H1 (cell line): ENCODE measurements around the gene IGFBP4. TPM values are rescaled to one million over a fixed set of nuclear protein-coding genes. Genes with fewer than 3 reads are reported as not detected.

Source experiments
- CTCF ChIA-PET: fragments of 300-600 bp; sonication (Branson Sonifier 250); formaldehyde crosslinking; loops from one replicate; lab custom pipeline; 2021; ENCODE audit not compliant: partially characterized antibody; lab: Charles Lee
- POLR2A ChIA-PET: fragments of 300-600 bp; sonication (Branson Sonifier 250); formaldehyde crosslinking; loops from one replicate; lab custom pipeline; 2021; ENCODE audit warnings: inconsistent platforms; ENCODE audit not compliant: partially characterized antibody; lab: Charles Lee
- DNase-seq, 2 experiments: peaks; one replicate each; pipeline versions ENCODE4 v3.0.0 to v3.0.0-alpha.2; 2010 to 2022; ENCODE audit warnings: low spot score in 2 of 2, low read depth in 1 of 2, mixed read lengths in 1 of 2
- FAIRE-seq: peaks from 2 replicates; lab custom pipeline; 2011; peaks lifted over from hg19 to GRCh38; lab: Jason Lieb, UNC
- H2AFZ ChIP-seq: 2 replicates; pipeline ENCODE4 v1.8.1; 2012; ENCODE audit warnings: low read length, inconsistent platforms
- H2AK5ac ChIP-seq: 2 replicates; pipeline ENCODE4 v1.6.1; 2013; ENCODE audit warnings: low read depth, low read length
- H2BK120ac ChIP-seq: replicated peaks from 2 replicates; pipeline ENCODE3; 2013; ENCODE audit warnings: low read depth, low read length, inconsistent platforms
- H2BK12ac ChIP-seq: 2 replicates; pipeline ENCODE4 v1.6.1; 2013; ENCODE audit warnings: low read depth, low read length
- H2BK15ac ChIP-seq: 2 replicates; pipeline ENCODE4 v1.6.1; 2013; ENCODE audit warnings: low read length
- H2BK20ac ChIP-seq: 2 replicates; pipeline ENCODE4 v1.6.1; 2013; ENCODE audit warnings: low read length
- H2BK5ac ChIP-seq: 2 replicates; pipeline ENCODE4 v1.6.1; 2013; ENCODE audit warnings: low read depth, low read length
- H3K14ac ChIP-seq: 2 replicates; pipeline ENCODE4 v1.6.1; 2013; ENCODE audit warnings: inconsistent platforms; ENCODE audit not compliant: insufficient read length
- H3K18ac ChIP-seq: 2 replicates; pipeline ENCODE4 v1.6.1; 2013; ENCODE audit warnings: low read length; ENCODE audit errors: extremely low read depth
- H3K23ac ChIP-seq: 2 replicates; pipeline ENCODE4 v1.6.1; 2013; ENCODE audit warnings: inconsistent platforms; ENCODE audit not compliant: insufficient read length
- H3K23me2 ChIP-seq: 2 replicates; pipeline ENCODE4 v1.6.1; 2013; ENCODE audit warnings: low read depth, low read length
- H3K27ac ChIP-seq: 2 replicates; pipeline ENCODE4 v1.6.1; 2011; ENCODE audit warnings: low read depth, low read length, inconsistent platforms
- H3K27me3 ChIP-seq, 4 experiments: replicated peaks in 1 of 4; 1 replicate in 1 of 4; 2 replicates in 3 of 4; pipeline versions ENCODE4 v1.6.1 to v1.8.1; 2011 to 2013; ENCODE audit warnings: low read length in 3 of 4, mild to moderate bottlenecking in 3 of 4, inconsistent platforms in 2 of 4, mixed read lengths in 2 of 4, moderate library complexity in 1 of 4; ENCODE audit not compliant: control insufficient read depth in 3 of 4, insufficient read depth in 3 of 4; ENCODE audit errors: extremely low read depth in 1 of 4
- H3K36me3 ChIP-seq, 4 experiments: 2 replicates each; pipeline versions ENCODE4 v1.6.1 to v1.8.1; 2011 to 2013; ENCODE audit warnings: mild to moderate bottlenecking in 4 of 4, low read length in 3 of 4, moderate library complexity in 2 of 4, control low read depth in 1 of 4, inconsistent platforms in 1 of 4; ENCODE audit not compliant: insufficient read depth in 4 of 4, control insufficient read depth in 2 of 4
- H3K4ac ChIP-seq: replicated peaks from 2 replicates; pipeline ENCODE3; 2013; ENCODE audit warnings: low read length, low read depth, mixed read lengths, inconsistent platforms; ENCODE audit not compliant: insufficient read length
- H3K4me1 ChIP-seq, 4 experiments: replicated peaks in 1 of 4; 1 replicate in 1 of 4; 2 replicates in 3 of 4; pipeline versions ENCODE4 v1.6.1 to v1.8.1; 2011 to 2013; ENCODE audit warnings: low read length in 3 of 4, inconsistent platforms in 2 of 4, mixed read lengths in 1 of 4; ENCODE audit not compliant: insufficient read depth in 4 of 4, control insufficient read depth in 3 of 4
- H3K4me2 ChIP-seq, 2 experiments: 2 replicates each; pipeline versions ENCODE4 v1.6.1 to v1.8.1; 2011 to 2013; ENCODE audit warnings: low read depth in 2 of 2, low read length in 2 of 2, control low read depth in 1 of 2, inconsistent platforms in 1 of 2, mild to moderate bottlenecking in 1 of 2; ENCODE audit not compliant: insufficient read depth in 1 of 2
- H3K4me3 ChIP-seq, 4 experiments: fragments of 200-600, 300-600 bp in 1 of 4; sonication (generic), shearing (Covaris generic), sonication (Bioruptor Twin) in 1 of 4; 2 replicates each; pipeline versions ENCODE4 v1.5.1 to v1.8.1; 2011 to 2016; ENCODE audit warnings: low read length in 4 of 4, low read depth in 3 of 4, control low read depth in 2 of 4, inconsistent platforms in 2 of 4, mild to moderate bottlenecking in 2 of 4, mixed read lengths in 1 of 4, moderate library complexity in 1 of 4; ENCODE audit not compliant: insufficient read depth in 2 of 4; ENCODE audit errors: extremely low read depth in 1 of 4
- H3K56ac ChIP-seq: replicated peaks from 2 replicates; pipeline ENCODE3; 2013; ENCODE audit warnings: low read depth, mild to moderate bottlenecking, mixed read lengths, low read length, inconsistent platforms; ENCODE audit not compliant: insufficient read length
- H3K79me1 ChIP-seq: 2 replicates; pipeline ENCODE4 v1.6.1; 2013; ENCODE audit warnings: low read depth, low read length, control low read depth
- H3K79me2 ChIP-seq, 2 experiments: 2 replicates each; pipeline versions ENCODE4 v1.6.1 to v1.8.1; 2012 to 2013; ENCODE audit warnings: low read length in 2 of 2, mild to moderate bottlenecking in 2 of 2, inconsistent platforms in 1 of 2; ENCODE audit not compliant: insufficient read depth in 2 of 2, control insufficient read depth in 1 of 2
- H3K9ac ChIP-seq, 4 experiments: replicated peaks in 1 of 4; 1 replicate in 1 of 4; 2 replicates in 3 of 4; pipeline versions ENCODE4 v1.6.1 to v1.8.1; 2011 to 2013; ENCODE audit warnings: low read depth in 3 of 4, low read length in 3 of 4, control low read depth in 2 of 4, mild to moderate bottlenecking in 2 of 4, moderate library complexity in 2 of 4, inconsistent platforms in 1 of 4; ENCODE audit errors: extremely low read depth in 1 of 4
- H3K9me3 ChIP-seq, 2 experiments: 2 replicates each; pipeline versions ENCODE4 v1.6.1 to v1.8.1; 2012 to 2013; ENCODE audit warnings: mild to moderate bottlenecking in 2 of 2, moderate library complexity in 2 of 2, control low read depth in 1 of 2, inconsistent platforms in 1 of 2, low read depth in 1 of 2, low read length in 1 of 2, mixed read lengths in 1 of 2; ENCODE audit not compliant: insufficient read depth in 2 of 2
- H4K20me1 ChIP-seq, 2 experiments: replicated peaks in 1 of 2; 2 replicates each; pipeline versions ENCODE3 to v1.8.1; 2011 to 2013; ENCODE audit warnings: inconsistent platforms in 2 of 2, low read length in 2 of 2, mild to moderate bottlenecking in 1 of 2; ENCODE audit not compliant: insufficient read depth in 2 of 2, control insufficient read depth in 1 of 2
- H4K5ac ChIP-seq: 2 replicates; pipeline ENCODE4 v1.6.1; 2013; ENCODE audit warnings: low read length, low read depth, mixed read lengths, inconsistent platforms; ENCODE audit not compliant: insufficient read length
- H4K8ac ChIP-seq: 2 replicates; pipeline ENCODE4 v1.8.0; 2013; ENCODE audit warnings: mild to moderate bottlenecking, moderate library complexity, low read length, inconsistent platforms; ENCODE audit not compliant: insufficient read depth; ENCODE audit errors: extremely low read depth
- H4K91ac ChIP-seq: replicated peaks from 2 replicates; pipeline ENCODE3; 2013; ENCODE audit warnings: low read length, mixed read lengths, inconsistent platforms; ENCODE audit not compliant: insufficient read length
- CHD1 ChIP-seq: IDR thresholded peaks from 2 replicates; pipeline ENCODE4 v1.6.1; 2012; ENCODE audit warnings: low read depth, low read length, improper control_type of control experiment
- EP300 ChIP-seq, 2 experiments: IDR thresholded peaks; 1 replicate in 1 of 2; 2 replicates in 1 of 2; pipeline ENCODE4 v1.6.1; 2011 to 2012; ENCODE audit warnings: low read depth in 2 of 2, low read length in 2 of 2, mild to moderate bottlenecking in 2 of 2, borderline replicate concordance in 1 of 2, inconsistent platforms in 1 of 2, moderate library complexity in 1 of 2
- WGBS, 2 experiments: shearing (Covaris generic) in 1 of 2; methylation state at CpG; one replicate each; pipeline versions ENCODE4 v1.1.6 to v1.1.7; 2013 to 2015; ENCODE audit warnings: low lambda C conversion rate in 2 of 2, mixed read lengths in 2 of 2, inconsistent platforms in 1 of 2, low coverage in 1 of 2, missing lambda C conversion rate in 1 of 2; ENCODE audit not compliant: insufficient replicate concordance in 2 of 2, insufficient coverage in 1 of 2, insufficient read length in 1 of 2; ENCODE audit errors: extremely low coverage in 1 of 2, missing lambda C conversion rate in 1 of 2; 5-methylcytosine and 5-hydroxymethylcytosine counted together
- polyA plus RNA-seq, 7 experiments: library from polyadenylated mRNA; depleted of rRNA in 3 of 7; stranded (reverse) in 5 of 7; unstranded in 2 of 7; fragments of >200 nt in 5 of 7; fragments of 200-250 nt in 2 of 7; gene quantifications; 1 replicate in 5 of 7; 2 replicates in 1 of 7; 4 replicates in 1 of 7; pipeline versions ENCODE4 v1.2.1 to v1.2.3, GENCODE V29; 2011 to 2013; ENCODE audit warnings: missing spikeins in 2 of 7, mixed read lengths in 2 of 7
- total RNA-seq: library from RNA; stranded (reverse); fragmentation: NEBNext Ultra II Directional; extraction: Animal tissue kit (Norgen Biotek cat#: 25700); gene quantifications from 2 replicates; pipeline ENCODE4 v1.2.1, GENCODE V29; 2021

IGFBP4 gene
- total and polyA plus RNA-seq, 2 of the 8 experiments (the other 6 are each of a cell fraction or from before 2014, with no cell fraction given) = 85.5 to 105 TPM

DNA sequence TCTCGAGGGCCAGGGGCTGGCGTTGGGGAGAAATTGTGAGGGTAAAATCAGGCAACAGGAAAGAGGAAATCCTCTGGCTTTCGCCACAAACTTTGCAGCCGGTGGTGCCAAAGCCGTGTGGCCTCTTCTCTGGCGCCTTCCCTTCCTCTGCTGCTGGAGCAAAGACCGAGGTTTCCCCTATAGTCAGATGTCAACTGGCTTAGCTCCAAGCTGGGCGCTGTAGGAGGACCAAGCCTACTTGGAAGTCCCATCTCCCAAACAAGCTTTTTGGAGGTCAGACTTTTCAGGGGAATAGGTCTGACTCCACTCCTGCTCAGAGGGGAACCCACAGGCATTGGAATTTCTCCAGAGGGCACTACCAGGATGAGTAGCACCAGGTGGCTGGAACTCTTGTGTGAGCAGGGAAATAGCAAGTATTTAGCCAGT is 5.0 kb downstream of the IGFBP4 start:
- peaks cover 2 to 4% of the 10 kb centered on the region in 2 experiments for H4K20me1 ChIP-seq
- H3K79me1 ChIP-seq = peaks cover 11% of the 10 kb centered on the region
- H2BK12ac ChIP-seq = no peak overlapping the region
- H3K23ac ChIP-seq = no peak overlapping the region
- FAIRE-seq (no peak), DNase-seq (no peak)
- H4K91ac ChIP-seq = no peak overlapping the region
- peaks cover 0 to 2% (median 0%) of the 10 kb centered on the region in 4 experiments; a peak in 1 of 8 replicates for H3K36me3 ChIP-seq
- H3K4ac ChIP-seq = no peak overlapping the region
- H2AK5ac ChIP-seq = no peak overlapping the region
- peaks cover 5 to 22% (median 10%) of the 10 kb centered on the region in 4 experiments for H3K4me1 ChIP-seq
- H3K56ac ChIP-seq = no peak overlapping the region
- H3K4me2 ChIP-seq = no peak overlapping the region
- no peak overlapping the region for H3K9ac ChIP-seq
- H3K27me3 ChIP-seq = no peaks in the 10 kb centered on the region; a peak in 1 of 7 replicates
- no peak overlapping the region for H2BK120ac ChIP-seq
- H3K18ac ChIP-seq = no peak overlapping the region
- POLR2A ChIA-PET = interaction anchor here (0.7 to 2.0 kb wide), 9 partner anchors 8 to 379 kb away, joined by 3 to 7 read pairs (median 4); no protein-coding TSS in a partner anchor
- H2BK15ac ChIP-seq = no peak overlapping the region
- no peak overlapping the region for H2BK20ac ChIP-seq
- H3K79me2 ChIP-seq = peaks cover 0 to 54% of the 10 kb centered on the region in 2 experiments; a peak in 3 of 4 replicates
- no peak overlapping the region for H3K4me3 ChIP-seq
- H3K14ac ChIP-seq = no peak overlapping the region
- H4K5ac ChIP-seq = no peak overlapping the region
- no peak overlapping the region for H2BK5ac ChIP-seq
- H3K27ac ChIP-seq = no peak overlapping the region
- peaks cover 11% of the 10 kb centered on the region for H3K23me2 ChIP-seq
- H2AFZ ChIP-seq = no peak overlapping the region
- H4K8ac ChIP-seq = no peak overlapping the region
- CTCF ChIA-PET = interaction anchor here (0.6 to 34.1 kb wide), 18 partner anchors 1 to 1263 kb away, joined by 3 to 739 read pairs (median 4); partner anchors contain the start of genes GJD3 and IGFBP4
- WGBS, 2 experiments = 90% methylated on average over 8 of the region's 8 CpGs; no CpG with 5 or more reads in 1 of the 2 experiments
- H3K9me3 ChIP-seq = no peaks in the 10 kb centered on the region
- TF ChIP-seq CHD1 (no peak), EP300 (IDR thresholded peaks at IDR 0.05; ENCODE audit: borderline replicate concordance in 1 of 2, low read depth in 2 of 2, low read length in 2 of 2) (no peak)
